ENCODE results near the gene PATZ1.
A peak's percentile ranks its signal among the peaks of the same experiment; 100 is the strongest.

GRCh38 chr22:31292236-31292989 is 53.7 kb downstream of the PATZ1 start, which contains the start of gene PIK3IP1:
- TF ChIP-seq, protein P1, sequence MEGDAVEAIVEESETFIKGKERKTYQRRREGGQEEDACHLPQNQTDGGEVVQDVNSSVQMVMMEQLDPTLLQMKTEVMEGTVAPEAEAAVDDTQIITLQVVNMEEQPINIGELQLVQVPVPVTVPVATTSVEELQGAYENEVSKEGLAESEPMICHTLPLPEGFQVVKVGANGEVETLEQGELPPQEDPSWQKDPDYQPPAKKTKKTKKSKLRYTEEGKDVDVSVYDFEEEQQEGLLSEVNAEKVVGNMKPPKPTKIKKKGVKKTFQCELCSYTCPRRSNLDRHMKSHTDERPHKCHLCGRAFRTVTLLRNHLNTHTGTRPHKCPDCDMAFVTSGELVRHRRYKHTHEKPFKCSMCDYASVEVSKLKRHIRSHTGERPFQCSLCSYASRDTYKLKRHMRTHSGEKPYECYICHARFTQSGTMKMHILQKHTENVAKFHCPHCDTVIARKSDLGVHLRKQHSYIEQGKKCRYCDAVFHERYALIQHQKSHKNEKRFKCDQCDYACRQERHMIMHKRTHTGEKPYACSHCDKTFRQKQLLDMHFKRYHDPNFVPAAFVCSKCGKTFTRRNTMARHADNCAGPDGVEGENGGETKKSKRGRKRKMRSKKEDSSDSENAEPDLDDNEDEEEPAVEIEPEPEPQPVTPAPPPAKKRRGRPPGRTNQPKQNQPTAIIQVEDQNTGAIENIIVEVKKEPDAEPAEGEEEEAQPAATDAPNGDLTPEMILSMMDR (conservative IDR thresholded peaks at IDR 0.05) = peak; percentile 71
- no peak for TF ChIP-seq ZFX (IDR thresholded peaks at IDR 0.05)
